Stomach (tissue), 4 donors: ENCODE results near the gene ANXA2.

Source experiments
- EP300 ChIP-seq: sonication (generic); formaldehyde crosslinking; IDR thresholded peaks from one replicate; pipeline ENCODE4 v1.6.1; 2017; ENCODE audit warnings: antibody characterized with exemption
- TF ChIP-seq, protein P1 (sequence below), 7 experiments: fragments of 450-650 bp in 4 of 7; fragments of 200-600 bp in 3 of 7; sonication (generic) in 3 of 7; IDR thresholded peaks; one replicate each; pipeline ENCODE4 v1.5.1; 2016 to 2019; ENCODE audit warnings: antibody characterized with exemption in 7 of 7, control low read depth in 2 of 7, mild to moderate bottlenecking in 1 of 7

DNA sequence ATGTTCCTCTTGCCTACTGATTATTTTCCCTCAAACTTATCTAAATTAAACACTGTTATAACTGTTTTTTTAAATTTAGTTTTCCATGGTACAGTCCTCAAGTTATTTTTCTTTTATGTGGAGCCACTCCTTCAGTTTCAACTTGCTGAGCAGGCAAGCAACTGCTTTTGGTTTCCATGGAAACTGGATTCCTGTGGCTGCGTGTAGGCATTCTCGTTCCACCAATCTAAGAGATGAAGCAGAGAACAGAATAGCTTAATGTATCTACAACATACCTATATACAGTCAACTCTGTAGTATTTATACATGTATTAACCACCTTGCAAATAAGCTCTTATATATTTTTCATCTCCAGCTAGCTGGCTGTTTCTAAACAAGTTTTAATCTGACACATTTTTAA is 25.8 kb upstream of the ANXA2 start:
- TF ChIP-seq, protein P1, sequence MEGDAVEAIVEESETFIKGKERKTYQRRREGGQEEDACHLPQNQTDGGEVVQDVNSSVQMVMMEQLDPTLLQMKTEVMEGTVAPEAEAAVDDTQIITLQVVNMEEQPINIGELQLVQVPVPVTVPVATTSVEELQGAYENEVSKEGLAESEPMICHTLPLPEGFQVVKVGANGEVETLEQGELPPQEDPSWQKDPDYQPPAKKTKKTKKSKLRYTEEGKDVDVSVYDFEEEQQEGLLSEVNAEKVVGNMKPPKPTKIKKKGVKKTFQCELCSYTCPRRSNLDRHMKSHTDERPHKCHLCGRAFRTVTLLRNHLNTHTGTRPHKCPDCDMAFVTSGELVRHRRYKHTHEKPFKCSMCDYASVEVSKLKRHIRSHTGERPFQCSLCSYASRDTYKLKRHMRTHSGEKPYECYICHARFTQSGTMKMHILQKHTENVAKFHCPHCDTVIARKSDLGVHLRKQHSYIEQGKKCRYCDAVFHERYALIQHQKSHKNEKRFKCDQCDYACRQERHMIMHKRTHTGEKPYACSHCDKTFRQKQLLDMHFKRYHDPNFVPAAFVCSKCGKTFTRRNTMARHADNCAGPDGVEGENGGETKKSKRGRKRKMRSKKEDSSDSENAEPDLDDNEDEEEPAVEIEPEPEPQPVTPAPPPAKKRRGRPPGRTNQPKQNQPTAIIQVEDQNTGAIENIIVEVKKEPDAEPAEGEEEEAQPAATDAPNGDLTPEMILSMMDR (IDR thresholded peaks at IDR 0.05), result no peak
- TF ChIP-seq EP300, result no peak
